HG03097 (cell line): ENCODE measurements around the gene DYSF.
"Not testable (repeated sequence)": the region's sequence is repeated elsewhere in the genome, so short reads cannot be mapped to it uniquely, and the experiment has no call there.

Source experiments
- ATAC-seq: cut with Tn5 transposase; IDR thresholded peaks from one replicate; pipeline ENCODE4 v1.9.1; 2021; ENCODE audit not compliant: unreplicated experiment, low FRiP score

DYSF gene

DNA sequence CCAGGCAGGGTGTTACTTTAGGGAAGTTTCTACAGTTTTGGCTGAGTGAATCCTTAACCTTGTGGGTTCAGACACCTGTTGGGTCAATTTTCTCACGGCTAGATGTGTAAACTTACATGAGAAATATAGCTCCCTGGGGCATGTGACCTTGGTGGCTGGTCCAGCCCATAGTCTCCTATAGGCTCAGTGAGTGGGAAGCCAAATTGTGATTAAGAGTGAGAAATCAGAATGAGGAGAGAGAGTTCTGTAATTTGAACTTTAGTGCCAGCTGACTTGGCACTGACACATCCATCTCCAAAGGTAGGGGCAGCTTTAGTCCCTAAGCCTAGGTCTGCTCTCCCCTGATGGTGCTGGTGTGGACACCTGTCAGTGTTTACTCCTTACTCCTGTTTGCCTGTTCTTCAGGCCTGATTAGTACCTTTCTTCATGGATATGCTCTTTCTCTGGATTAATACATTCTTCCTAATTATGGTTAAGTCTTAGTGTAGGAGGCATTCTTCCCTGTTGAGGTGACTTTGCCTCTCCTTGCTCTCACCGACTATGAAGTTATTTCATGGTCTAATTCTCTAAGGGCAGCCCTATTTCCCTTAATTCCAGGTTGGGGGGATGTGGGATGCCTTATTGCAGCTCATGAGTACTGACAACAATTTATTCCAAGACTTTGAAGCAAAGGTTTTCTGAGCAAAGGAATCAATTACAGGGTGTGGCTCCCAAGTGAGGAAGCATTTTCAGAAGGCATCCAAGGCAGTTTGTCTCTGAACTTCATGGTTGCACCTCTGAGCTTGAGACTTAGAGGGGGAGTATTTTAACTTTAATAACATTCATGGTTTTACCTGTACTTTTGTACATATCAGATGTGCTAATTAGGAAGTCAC is 177.3 kb downstream of the DYSF start:
- no peak for ATAC-seq

DNA sequence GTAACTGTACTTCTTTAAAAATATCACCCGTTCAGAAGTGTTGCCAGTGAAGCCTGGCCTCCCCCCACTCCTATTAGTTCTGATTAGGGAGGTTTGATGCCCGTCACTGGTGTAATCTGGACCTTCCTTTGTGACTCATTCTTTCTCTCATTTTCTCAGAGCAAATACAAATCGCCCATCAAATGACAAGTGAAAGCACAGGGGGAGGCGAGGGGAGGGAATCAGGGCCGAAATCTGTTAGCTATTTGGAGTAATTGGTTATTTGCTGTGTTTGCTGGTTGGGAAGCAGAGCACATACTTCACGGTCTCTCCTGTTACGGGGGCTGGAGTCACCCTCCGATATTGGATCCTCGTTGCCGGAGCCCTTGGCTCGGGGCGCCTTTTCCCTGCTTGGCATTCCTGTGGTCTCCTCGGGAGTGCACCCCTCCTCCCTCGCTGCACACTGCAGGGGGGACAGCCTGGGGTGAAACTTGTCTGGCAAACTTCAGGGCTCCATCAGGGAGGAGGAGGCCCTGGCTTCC is 178.1 kb downstream of the DYSF start:
- ATAC-seq, result no peak

DNA sequence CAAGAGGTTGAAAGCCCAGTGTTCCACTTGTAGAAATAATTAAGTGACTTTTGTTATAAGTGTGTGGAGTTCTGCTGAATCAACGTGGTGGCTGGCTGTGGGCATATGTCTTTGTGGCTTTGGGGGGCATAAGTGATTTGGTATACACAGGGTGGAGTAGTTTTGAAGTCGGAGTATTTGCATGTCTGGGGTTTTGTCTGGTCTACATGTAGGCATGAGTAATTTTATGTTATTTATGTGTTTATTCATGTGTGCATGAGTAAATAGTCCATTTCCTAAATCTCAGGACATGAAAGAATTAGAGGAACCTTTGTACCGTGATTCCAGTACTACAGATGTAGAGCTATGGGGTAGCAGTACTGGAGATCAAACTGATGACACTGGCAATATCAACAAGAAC is 179.7 kb downstream of the DYSF start:
- ATAC-seq, result no peak

DNA sequence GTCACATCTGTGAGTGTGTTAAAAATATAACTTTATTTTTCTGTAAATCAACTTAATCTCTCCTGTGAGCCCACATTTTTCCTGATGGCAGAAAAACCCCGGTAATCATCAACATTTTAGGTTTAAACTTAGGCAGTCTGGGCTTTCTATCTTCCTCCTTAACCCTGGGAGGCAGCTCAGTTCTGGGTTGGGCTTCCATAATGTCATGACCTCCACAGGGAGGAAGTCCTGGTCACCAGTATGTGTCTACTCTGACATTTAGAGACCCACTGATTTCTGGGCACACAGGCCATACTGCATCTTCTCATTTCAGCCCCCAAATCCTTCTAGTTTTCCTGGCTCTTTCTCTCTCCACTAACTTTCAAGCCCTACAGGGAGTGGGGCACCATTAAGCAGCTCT is 181.2 kb downstream of the DYSF start:
- no peak for ATAC-seq

DNA sequence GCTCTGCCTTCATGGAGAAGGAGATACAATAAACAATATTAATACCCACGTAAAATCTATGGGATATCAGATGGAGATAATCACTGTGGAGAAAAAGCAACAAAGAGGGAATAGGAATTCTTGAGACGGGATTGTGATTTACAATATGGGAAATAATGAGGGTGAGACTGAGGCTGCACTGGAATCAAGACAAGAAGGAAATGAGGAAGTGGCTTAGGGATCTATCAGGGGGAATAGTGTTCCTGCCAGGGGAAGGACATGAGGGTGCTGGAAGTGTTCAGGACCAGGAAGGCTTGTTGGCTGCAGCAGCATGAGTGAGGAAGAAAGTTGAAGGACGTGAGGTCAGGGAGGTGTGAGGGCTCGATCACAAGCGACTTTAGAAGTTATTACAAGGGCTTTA is 182.4 kb downstream of the DYSF start:
- no peak for ATAC-seq

DNA sequence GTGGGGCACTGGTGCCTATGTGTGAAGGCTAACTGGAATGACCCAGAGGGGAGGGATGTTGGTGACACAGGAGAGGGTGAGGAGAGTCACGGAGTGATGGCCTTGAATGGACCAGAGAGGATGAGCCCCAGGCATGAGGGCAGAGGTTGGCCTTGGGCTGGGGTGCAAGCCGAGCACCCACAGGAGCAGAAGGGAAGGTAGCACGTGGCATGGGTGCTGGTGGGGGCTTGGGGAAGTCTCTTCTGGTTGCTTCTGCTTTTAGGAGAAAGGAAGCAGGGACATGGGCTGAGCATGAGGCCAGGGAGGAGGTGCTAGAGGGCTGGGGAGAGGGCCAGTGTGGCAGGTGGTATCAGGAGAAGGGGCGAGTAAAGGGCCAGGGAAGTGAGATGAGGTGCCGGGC is 183.8 kb downstream of the DYSF start:
- ATAC-seq, result no peak

DNA sequence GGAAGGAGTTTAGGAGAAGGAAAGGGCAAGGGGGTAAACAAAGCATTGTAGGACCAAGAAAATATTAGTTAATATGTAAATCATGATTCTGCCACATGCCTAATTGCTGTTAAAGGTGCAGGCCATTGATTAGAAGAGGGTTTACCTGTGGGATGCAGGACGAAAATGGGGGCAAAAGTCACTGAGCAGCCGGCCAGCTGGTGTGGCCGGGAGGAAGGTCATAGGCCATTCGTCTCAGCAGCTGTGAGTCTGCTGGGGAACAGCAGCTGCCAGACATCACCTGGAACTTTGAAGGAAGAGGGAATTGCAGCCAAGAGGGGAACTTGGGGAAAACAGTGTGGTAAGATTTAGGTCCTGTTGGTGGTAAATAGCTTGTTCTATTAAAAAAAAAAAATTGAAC is 184.4 kb downstream of the DYSF start:
- ATAC-seq, result no peak

DNA sequence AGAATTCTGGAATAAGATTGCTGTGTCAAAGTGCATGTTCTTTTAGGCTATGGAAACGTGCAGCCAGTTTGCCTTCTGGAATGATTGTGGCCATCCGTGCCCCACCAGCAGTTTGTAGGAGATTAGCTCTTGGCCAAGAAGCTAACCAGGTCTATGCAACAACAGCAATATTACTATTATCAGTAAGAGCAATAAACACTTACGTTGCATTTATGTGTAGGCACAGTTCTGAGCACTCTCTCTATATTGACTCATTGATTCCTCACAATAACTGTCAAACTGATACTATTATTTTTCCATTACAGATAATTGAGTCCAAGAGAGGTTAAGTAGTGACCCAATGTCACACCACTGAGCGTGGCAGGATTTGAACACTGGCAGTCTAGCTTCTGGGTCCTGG is 186.4 kb downstream of the DYSF start:
- ATAC-seq, result no peak

DNA sequence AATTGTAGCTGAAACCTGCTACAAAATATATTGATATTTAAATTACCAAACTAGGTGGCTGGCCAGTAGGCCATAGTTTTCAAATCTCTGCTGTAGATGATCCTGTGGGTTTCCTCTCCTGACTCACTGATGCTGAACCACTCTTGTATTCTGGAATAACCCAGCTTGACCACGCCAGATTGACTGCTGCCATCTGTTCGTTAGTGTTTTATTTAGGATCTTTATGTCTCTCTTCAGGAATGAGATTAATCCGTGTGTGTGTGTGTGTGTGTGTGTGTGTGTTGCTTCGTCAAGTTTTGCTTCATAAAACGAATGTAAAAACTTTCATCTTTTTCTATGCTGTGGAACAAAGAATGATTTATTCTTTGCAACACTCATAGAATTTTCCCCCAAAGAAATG is 187.1 kb downstream of the DYSF start:
- ATAC-seq, result no peak

DNA sequence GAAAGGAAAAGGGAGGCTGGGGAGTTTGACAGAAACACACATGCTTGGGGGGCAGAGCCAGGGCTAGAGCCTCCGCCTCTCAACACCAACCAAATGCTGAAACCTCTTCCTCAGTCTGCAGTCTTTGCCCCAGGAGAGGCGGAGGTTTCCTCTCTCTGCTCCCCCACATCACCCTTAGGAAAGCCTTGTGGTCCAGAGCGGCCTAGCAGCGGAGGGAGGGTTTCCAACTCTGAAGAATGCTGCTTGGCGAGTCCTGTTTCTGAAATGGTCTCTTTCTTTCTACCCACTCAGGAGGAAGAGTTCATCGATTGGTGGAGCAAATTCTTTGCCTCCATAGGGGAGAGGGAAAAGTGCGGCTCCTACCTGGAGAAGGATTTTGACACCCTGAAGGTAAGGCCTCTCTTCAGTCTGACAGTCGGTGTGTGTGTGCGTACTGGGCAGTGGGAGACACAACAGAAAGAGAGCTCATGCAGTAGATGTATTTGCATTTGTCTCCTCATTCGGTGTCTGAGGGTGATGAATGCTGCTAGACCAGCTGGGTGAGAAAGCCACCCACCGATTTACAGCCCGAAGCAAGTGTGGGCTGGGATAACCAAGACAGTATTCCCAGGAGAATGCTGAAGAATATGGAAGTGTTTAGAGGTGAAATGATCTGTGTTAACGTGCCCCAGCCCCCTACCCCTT is 190.5 kb downstream of the DYSF start:
- ATAC-seq, result no peak

DNA sequence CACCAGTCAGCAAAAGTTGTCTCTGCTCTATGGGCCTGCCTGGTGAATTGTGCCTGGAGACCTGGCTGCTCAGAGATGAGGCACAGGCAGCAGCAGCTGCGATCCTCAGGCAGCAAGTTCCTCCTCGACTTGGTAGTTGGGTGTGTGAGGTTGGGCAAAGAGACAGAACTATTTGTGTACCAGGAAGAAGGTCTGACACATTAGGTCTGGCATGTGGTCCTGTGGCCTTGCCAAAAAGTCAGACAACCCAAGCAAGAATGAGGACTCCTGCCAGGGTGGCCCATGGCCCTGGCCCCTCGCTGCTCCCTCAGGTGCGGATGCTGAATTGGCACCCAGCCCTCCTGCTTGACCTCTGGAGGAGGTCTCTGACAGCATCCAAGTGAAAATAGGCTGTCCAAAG is 192.7 kb downstream of the DYSF start:
- no peak for ATAC-seq

DNA sequence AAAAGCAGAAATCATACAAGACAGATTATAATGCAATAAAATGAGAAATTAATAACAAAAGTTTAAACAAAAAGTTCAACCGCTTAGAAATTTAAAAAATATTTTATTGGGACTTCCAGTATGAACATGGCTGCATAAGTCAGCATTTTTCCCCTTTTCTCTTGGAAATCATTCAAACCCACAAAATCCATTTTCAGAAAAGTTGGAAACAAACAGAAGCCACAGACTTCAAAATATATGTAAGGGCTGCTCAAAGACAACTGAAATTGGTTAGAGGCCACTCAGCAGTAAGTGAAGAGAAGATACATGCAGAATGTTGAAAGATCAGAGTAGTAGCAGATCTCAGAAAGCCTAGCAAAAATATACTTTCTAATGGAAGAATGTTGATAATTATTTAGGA is 194.0 kb downstream of the DYSF start:
- ATAC-seq, result no peak

DNA sequence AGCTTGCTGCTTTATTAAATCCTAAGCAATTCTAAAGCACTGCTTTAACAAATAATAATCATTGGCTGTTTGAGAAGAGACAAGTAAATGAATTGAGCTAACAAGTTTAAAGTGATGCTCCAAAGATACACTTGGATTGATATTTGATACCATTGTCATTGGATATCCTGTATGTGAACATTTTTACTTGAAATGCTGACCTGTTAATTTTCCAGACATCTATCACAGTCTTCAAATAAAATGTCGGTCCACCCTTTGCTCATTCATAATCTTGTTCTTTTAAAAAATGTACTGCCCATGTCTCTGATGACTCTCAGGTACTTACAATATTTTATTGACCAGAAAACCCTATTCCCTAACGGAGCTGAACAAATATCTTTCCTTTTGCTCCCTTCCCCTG is 202.1 kb downstream of the DYSF start:
- ATAC-seq, result no peak

DNA sequence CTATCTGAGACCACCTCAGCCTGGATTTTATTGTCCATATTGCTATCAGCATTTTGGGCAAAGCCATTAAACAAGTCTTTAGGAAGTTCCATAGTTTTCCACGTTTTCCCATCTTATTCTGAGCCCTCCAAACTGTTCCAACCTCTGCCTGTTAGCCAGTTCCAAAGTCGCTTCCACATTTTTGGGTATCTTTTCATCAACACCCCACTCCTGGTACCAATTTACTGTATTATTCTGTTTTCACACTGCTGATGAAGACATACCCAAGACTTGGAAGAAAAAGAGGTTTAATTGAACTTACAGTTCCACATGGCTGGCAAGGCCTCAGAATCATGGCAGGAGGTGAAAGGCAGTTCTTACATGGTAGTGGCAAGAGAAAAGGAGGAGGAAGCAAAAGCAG is 204.9 kb downstream of the DYSF start:
- not testable (repeated sequence) for ATAC-seq

DNA sequence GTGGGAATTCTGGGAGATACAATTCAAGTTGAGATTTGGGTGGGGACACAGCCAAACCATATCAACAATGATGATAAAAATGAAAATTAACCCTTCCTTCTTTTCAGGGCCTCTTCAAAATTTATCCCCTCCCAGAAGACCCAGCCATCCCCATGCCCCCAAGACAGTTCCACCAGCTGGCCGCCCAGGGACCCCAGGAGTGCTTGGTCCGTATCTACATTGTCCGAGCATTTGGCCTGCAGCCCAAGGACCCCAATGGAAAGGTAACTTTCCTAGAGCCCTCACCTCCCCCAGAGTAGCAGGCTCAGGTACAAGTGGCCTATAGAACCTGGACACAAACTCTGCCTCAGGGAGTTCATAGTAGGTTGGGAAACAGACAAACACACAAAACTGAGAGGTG is 205.4 kb downstream of the DYSF start:
- no peak for ATAC-seq

DNA sequence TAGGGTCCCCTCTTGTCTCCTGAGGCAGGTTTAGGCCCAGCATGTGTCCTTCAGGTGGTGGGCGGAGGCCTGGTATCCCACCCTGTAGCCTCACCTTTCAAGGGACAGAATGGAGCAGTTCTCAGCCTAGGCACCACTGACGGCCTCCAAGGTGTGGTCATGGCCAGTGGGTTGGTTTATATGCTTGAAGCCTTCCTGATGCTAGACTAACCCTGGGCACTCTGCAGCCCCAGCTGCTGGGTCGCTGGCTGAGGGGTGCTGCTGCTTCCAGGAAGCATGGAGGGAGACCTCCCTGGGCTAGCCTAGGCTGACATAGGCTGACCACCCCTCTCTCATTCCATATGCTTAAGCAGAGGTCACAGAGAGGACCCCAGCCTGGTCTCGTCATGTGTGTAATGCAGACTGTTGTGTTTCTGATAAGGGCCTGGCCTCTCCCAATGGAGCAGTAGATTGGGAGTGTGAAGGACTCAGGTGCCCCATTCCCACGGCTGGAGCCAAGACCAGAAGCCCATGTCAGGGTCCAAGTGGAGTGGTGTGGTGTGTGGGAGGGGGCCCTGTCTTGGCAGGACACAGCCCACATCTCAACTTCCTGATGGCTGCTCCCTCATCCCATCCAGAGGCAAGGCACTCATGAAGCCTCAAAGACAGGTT is 206.6 kb downstream of the DYSF start:
- ATAC-seq, result no peak

DNA sequence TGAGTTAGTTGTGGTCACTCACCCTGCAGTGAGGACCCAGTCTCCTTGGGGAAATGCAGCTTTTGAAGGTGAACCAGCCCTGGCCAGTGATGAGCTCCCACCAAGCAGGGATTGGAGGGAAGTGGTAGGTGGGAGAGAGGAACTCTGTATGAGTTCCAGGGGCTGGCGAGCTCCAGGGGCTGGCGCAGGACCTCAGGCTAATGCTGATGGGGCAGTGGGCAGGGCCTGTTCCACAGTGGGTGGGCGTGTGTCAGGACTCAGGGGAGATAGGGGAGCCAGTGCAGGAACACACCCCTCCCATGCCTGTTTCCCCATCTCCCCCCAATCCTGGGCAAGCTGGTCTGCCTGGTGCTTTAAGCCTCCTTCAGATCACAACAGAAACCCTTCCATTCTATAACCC is 208.4 kb downstream of the DYSF start:
- ATAC-seq, result no peak

DNA sequence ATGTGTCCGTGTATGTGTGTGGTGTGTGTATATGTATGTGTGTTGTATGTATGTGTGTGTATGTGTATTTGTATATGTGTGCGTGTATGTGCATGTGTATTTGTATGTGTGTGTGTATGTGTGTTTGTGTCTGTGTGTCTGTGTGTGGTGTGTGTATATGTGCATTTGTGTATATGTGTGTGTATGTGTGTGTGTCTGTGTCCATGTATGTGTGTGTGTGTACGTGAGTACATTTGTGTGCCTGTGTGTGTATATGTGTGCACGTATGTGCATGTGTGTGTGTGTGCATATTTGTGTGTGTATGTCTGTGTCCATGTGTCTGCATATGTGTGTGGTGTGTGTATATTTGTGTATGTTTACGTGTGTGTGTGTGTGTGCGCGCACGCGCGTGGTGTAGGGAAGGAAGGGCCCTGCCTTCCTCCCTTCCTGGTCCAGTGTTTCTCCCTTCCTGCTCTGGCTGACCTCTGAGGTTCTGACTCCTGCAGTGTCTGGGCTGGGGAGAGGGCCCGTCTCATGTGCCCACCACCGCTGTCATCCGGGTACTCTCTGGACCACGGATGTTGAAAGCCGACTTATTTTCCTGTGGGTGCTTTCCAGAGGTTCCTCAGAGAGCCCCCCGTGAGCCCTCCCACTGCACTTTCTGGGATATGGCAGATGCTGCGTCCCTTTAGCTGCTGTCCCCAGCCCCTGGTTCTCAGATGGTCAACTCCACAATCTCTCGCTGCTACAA is 209.5 kb downstream of the DYSF start:
- ATAC-seq, result no peak

DNA sequence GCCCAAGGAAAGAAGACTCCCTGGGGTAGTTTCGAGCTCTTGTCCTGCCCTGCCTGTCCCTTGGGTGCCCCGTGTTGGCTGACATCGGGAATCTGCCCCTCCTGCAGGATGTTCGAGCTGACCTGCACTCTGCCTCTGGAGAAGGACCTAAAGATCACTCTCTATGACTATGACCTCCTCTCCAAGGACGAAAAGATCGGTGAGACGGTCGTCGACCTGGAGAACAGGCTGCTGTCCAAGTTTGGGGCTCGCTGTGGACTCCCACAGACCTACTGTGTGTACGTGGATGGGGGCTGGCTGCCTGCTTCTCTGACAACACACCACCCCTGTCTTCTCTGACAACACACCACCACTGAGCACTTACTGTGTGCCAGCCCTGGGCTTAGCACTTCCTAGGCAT is 210.8 kb downstream of the DYSF start:
- ATAC-seq, result no peak

DNA sequence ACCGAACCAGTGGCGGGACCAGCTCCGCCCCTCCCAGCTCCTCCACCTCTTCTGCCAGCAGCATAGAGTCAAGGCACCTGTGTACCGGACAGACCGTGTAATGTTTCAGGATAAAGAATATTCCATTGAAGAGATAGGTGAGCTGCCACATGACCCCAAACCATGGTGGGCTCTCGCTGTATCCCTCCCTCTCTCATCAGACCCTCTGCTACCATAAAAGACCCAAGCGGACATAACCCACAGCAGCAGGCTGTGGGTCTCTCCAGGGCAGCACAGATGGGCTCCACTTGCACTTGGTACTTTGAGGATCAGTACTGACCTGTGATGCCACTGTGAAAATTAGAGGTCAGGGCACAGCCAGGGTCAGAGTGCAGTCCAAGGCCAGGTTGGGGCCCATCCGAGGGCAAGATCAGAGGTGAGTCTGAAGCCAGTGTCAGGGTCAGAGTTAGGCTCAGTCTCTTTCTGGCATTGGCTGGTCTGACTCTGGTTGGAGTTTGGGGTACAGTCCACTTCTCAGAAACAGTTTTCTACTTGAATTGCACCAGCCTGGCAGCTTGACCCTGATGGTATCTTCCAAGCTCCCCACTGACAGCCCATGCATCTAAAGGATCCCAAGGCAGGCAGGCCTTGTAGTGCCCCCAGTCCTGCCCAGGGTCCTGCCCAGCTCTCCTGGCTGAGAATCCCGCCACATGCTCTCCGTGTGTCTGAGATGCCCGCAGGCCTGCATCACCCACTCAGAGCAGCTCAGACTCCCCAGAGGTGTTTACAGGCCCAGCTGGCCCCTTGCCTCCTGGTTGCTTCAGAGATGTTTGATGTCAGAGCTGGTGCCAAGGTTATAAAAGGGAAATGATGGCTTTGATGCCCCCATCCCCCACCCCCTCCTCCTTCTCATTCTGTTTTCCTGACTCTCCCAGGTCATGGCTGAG is 212.1 kb downstream of the DYSF start:
- no peak for ATAC-seq
